HG02943 (cell line): ENCODE results near the gene LRRC23.

Experiments used
- ATAC-seq: cut with Tn5 transposase; IDR thresholded peaks from one replicate; pipeline ENCODE4 v1.9.1; 2021; ENCODE audit warnings: mild to moderate bottlenecking, low read depth, moderate library complexity; ENCODE audit not compliant: unreplicated experiment

LRRC23 gene

DNA sequence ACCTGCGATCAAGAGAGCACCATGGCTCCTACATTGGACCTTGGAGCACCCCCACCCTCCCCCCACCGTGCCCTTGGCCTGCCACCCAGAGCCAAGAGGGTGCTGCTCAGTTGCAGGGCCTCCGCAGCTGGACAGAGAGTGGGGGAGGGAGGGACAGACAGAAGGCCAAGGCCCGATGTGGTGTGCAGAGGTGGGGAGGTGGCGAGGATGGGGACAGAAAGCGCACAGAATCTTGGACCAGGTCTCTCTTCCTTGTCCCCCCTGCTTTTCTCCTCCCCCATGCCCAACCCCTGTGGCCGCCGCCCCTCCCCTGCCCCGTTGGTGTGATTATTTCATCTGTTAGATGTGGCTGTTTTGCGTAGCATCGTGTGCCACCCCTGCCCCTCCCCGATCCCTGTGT, 37.2 kb downstream of the LRRC23 start:
- no peak for ATAC-seq

GRCh38 chr12:6942331-6942665, 37.7 kb downstream of the LRRC23 start:
- no peak for ATAC-seq

GRCh38 chr12:6943389-6943721, 38.7 kb downstream of the LRRC23 start:
- peak; percentile 23 for ATAC-seq

DNA sequence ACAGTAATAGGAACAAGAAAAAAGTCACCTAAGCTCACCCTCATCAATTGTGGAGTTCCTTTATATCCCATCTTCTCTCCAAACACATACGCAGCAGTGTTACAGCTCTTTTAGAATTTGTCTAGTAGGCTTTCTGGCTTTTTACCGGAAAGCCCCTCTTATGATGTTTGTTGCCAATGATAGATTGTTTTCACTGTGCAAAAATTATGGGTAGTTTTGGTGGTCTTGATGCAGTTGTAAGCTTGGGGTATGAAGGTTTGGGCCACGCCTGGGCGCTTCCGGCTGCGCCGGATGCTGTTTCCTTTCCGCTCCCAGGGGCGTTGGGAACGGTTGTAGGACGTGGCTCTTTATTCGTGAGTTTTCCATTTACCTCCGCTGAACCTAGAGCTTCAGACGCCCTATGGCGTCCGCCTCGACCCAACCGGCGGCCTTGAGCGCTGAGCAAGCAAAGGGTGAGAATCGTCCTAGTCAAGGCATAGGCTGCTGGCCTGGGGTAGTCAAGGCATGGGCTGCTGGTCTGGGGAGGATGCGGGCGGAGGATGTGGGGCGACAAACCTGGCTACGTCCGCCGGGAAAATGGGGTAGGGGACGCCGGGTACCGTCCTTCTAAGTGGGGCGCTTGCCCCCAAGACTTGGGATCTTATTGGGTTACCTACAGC, 39.2 kb downstream of the LRRC23 start, which contains the start of the genes C12orf57 and RNU7-1:
TSS of gene C12orf57 (plus strand) at position 301 of the 659 bp plus-strand sequence. CDS start at position 401, 100 bp downstream.
TSS of gene RNU7-1 (plus strand) at position 95 of the 659 bp plus-strand sequence.
- ATAC-seq: peak; percentile 39

GRCh38 chr12:6944381-6945186, 40.0 kb downstream of the LRRC23 start:
- peak; percentile 24 for ATAC-seq

GRCh38 chr12:6945613-6946012, 41.0 kb downstream of the LRRC23 start:
- no peak for ATAC-seq

GRCh38 chr12:6946033-6946919, 41.7 kb downstream of the LRRC23 start:
- ATAC-seq: no peak

- no peak for ATAC-seq
Measured at GRCh38 chr12:6946920-6947374, 42.3 kb downstream of the LRRC23 start.

DNA sequence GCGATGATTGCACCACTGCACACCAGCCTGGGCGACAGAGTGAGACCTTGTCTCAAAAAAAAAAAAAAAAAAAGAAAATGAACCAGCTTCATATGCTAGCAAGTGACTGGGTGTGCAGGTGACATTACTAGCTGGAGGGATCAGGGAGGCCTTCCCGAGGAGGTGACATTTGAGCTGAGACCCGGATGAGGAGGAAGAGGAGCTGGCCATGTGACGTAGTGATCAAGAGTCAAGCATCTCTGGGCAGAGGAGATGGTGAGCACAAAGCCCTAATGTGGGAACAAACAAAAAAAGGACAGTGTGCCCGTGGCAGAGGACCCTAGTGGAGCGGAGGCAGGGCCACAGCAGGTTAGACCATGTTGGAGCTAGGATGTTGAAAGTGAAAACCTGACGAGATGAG, 43.0 kb downstream of the LRRC23 start:
- ATAC-seq: no peak

- no peak for ATAC-seq
Measured at GRCh38 chr12:6948873-6949594, 44.4 kb downstream of the LRRC23 start.

- ATAC-seq: no peak
Measured at GRCh38 chr12:6950401-6950801, 45.8 kb downstream of the LRRC23 start.

DNA sequence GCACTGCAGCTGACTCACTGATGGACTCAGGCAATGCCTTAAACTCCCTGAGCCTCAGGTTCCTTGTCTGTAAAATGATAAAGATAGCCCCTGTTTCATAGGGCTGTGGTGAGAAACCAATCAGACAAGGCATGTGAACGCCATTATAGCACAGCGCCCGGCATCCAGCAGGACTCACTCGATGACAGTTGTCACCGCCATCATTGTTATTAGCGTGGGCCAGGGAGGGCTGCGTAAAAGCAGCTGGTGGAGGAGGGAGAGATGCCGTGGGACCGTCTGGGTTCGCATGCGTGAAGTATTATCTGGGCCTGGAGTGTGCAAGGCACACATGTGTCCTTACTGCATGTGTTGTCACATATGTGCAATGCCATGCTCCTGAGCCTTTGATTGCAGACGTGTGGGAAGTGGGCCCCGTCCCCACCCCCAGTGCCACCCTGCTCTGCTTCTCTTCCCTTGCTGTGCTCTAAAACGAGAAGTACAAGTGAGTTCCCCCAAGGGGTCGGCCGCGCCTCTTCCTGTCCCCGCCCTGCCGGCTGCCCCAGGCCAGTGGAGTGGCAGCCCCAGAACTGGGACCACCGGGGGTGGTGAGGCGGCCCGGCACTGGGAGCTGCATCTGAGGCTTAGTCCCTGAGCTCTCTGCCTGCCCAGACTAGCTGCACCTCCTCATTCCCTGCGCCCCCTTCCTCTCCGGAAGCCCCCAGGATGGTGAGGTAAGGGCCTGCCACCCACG, 46.4 kb downstream of the LRRC23 start, which contains the start of gene PTPN6:
TSS of gene PTPN6 (plus strand) at position 546 of the 730 bp plus-strand sequence. CDS start at position 703, 157 bp downstream.
- no peak for ATAC-seq

GRCh38 chr12:6951551-6952120, 47.0 kb downstream of the LRRC23 start:
- ATAC-seq: no peak

DNA sequence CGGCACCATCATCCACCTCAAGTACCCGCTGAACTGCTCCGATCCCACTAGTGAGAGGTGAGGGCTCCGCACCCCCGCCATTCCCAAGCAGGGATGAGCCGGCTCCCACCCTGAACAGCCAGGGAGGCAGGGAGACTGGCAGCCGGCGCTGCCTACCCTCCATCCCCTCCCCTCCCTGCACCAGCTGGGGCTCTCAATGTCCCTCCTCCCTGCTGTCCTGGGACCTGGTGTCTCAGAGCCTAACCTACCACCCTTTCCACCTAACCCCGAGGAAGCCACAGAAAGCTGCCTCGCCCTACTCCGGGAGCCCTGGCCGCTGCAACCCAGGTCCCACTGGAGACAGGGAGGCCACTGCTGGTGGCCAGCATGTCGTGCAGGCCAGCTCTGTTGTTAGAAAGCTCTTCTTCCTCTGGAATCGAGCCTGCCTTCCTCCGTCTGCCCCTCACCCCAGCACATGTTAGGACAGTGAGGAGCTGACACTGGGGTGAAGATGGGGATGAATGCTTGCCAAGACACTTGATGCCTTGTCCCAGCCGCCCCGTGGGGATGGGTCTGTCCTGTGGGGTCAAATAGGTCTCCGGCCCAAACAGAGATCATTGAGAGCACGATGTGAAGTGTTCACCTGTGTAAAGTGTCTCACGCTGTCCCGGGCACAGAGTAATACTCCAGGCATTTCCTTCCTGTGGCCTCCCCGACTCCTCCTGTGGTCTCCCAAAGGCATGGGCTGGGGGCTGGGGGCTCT, 47.7 kb downstream of the LRRC23 start:
- no peak for ATAC-seq

GRCh38 chr12:6952863-6953441, 48.3 kb downstream of the LRRC23 start:
- no peak for ATAC-seq

DNA sequence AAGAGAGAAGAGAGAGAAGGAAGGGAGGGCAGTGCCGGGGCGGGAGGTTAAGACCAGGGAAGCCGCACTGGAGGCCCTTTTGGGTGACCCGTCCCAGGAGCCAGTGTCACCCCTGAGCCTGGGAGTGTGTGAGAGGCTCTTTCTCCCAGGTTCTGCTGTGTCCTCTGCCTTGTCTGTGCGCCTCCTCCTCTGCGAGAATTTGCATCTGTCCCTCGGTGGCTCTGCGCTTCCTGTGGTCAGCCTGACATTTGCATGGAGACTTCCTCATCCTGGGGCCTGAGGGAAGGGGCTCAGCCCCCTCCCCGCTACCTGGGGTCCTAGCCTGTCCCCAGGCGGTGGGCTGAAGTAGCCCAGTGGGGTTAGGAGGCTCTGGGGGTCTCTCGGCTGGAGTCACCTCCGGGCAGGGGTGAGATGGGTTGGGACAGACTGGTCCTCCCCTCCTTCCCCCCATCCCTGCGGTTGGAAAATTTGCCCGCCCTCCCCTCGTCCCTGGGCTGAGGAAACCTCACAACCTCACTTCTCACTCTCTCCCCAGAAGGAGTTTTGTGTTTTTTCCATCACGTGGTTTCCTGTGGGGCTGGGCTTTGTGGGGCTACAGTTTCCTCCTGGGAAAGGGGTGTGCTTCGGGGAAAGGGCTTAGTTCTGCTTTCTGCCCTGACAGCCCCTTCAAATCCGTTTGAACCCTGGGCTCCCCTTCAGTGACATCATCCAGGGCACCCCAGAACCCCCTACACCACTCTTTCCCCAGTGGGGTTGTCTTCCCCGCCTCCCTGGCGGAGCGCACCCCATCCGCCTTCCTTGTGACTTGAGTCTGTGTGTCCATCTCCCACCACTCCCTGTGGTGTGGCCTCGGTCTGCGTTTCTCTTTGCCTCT, 49.1 kb downstream of the LRRC23 start:
- peak; percentile 43 for ATAC-seq
